ENCODE measurements around the gene SUV39H1.

DNA sequence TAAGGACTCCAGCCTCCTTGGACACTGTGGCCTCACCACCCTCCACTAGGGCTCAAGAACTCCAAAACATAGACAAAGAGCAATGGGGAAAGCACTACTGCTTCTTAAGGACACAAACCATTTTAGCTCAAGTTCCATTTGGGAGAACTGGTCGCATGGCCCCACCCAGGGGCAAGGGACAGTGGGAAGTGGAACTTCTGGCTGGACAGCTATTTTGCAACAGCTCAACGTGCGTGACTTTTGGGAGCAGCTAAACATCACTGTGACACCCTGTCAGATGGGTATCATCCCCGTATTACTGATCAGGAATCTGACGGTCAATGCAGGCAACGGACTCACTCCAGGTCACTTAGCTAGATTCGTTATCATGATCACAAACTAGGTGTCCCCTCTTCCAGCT is 56.0 kb downstream of the SUV39H1 start:
- no peak for TF ChIP-seq RAD21 (IDR thresholded peaks at IDR 0.05; ENCODE audit: low read length)
- TF ChIP-seq, protein P1, sequence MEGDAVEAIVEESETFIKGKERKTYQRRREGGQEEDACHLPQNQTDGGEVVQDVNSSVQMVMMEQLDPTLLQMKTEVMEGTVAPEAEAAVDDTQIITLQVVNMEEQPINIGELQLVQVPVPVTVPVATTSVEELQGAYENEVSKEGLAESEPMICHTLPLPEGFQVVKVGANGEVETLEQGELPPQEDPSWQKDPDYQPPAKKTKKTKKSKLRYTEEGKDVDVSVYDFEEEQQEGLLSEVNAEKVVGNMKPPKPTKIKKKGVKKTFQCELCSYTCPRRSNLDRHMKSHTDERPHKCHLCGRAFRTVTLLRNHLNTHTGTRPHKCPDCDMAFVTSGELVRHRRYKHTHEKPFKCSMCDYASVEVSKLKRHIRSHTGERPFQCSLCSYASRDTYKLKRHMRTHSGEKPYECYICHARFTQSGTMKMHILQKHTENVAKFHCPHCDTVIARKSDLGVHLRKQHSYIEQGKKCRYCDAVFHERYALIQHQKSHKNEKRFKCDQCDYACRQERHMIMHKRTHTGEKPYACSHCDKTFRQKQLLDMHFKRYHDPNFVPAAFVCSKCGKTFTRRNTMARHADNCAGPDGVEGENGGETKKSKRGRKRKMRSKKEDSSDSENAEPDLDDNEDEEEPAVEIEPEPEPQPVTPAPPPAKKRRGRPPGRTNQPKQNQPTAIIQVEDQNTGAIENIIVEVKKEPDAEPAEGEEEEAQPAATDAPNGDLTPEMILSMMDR (IDR thresholded peaks at IDR 0.05): no peak
- TF ChIP-seq, protein P2, sequence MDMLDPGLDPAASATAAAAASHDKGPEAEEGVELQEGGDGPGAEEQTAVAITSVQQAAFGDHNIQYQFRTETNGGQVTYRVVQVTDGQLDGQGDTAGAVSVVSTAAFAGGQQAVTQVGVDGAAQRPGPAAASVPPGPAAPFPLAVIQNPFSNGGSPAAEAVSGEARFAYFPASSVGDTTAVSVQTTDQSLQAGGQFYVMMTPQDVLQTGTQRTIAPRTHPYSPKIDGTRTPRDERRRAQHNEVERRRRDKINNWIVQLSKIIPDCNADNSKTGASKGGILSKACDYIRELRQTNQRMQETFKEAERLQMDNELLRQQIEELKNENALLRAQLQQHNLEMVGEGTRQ (IDR thresholded peaks at IDR 0.05; ENCODE audit: borderline replicate concordance, low read depth, low read length): no peak
- no peak for TF ChIP-seq EP300 (IDR thresholded peaks at IDR 0.05; ENCODE audit: borderline replicate concordance in 1 of 2, low read depth in 1 of 2, low read length in 1 of 2)
- TF ChIP-seq, protein P3, sequence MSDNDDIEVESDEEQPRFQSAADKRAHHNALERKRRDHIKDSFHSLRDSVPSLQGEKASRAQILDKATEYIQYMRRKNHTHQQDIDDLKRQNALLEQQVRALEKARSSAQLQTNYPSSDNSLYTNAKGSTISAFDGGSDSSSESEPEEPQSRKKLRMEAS (IDR thresholded peaks at IDR 0.05; ENCODE audit: low read depth): no peak
- TF ChIP-seq, protein P4, sequence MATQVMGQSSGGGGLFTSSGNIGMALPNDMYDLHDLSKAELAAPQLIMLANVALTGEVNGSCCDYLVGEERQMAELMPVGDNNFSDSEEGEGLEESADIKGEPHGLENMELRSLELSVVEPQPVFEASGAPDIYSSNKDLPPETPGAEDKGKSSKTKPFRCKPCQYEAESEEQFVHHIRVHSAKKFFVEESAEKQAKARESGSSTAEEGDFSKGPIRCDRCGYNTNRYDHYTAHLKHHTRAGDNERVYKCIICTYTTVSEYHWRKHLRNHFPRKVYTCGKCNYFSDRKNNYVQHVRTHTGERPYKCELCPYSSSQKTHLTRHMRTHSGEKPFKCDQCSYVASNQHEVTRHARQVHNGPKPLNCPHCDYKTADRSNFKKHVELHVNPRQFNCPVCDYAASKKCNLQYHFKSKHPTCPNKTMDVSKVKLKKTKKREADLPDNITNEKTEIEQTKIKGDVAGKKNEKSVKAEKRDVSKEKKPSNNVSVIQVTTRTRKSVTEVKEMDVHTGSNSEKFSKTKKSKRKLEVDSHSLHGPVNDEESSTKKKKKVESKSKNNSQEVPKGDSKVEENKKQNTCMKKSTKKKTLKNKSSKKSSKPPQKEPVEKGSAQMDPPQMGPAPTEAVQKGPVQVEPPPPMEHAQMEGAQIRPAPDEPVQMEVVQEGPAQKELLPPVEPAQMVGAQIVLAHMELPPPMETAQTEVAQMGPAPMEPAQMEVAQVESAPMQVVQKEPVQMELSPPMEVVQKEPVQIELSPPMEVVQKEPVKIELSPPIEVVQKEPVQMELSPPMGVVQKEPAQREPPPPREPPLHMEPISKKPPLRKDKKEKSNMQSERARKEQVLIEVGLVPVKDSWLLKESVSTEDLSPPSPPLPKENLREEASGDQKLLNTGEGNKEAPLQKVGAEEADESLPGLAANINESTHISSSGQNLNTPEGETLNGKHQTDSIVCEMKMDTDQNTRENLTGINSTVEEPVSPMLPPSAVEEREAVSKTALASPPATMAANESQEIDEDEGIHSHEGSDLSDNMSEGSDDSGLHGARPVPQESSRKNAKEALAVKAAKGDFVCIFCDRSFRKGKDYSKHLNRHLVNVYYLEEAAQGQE (IDR thresholded peaks at IDR 0.05; ENCODE audit: low read depth, low read length): no peak
- no peak for TF ChIP-seq EZH2phosphoT487 (IDR thresholded peaks at IDR 0.05; ENCODE audit: borderline replicate concordance, low read depth)
- no peak for TF ChIP-seq TAF1 (IDR thresholded peaks at IDR 0.05; ENCODE audit: borderline replicate concordance, low read depth, low read length)
- TF ChIP-seq RCOR1 (IDR thresholded peaks at IDR 0.05; ENCODE audit: low read length): no peak
- no peak for TF ChIP-seq POLR2AphosphoS5 (IDR thresholded peaks at IDR 0.05; ENCODE audit: low read depth, low read length)
- TF ChIP-seq MXI1 (IDR thresholded peaks at IDR 0.05; ENCODE audit: low read depth, low read length): no peak
- TF ChIP-seq, protein P5, sequence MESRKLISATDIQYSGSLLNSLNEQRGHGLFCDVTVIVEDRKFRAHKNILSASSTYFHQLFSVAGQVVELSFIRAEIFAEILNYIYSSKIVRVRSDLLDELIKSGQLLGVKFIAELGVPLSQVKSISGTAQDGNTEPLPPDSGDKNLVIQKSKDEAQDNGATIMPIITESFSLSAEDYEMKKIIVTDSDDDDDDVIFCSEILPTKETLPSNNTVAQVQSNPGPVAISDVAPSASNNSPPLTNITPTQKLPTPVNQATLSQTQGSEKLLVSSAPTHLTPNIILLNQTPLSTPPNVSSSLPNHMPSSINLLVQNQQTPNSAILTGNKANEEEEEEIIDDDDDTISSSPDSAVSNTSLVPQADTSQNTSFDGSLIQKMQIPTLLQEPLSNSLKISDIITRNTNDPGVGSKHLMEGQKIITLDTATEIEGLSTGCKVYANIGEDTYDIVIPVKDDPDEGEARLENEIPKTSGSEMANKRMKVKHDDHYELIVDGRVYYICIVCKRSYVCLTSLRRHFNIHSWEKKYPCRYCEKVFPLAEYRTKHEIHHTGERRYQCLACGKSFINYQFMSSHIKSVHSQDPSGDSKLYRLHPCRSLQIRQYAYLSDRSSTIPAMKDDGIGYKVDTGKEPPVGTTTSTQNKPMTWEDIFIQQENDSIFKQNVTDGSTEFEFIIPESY (IDR thresholded peaks at IDR 0.05; ENCODE audit: borderline replicate concordance, low read depth): no peak
- TF ChIP-seq TEAD4 (IDR thresholded peaks at IDR 0.05; ENCODE audit: borderline replicate concordance, insufficient read depth): no peak

Data from SK-N-SH (cell line).